Uterus (tissue), 2 donors: ENCODE measurements around the gene CXCL8.

Source experiments
- POLR2A ChIP-seq, 2 donors: fragments of 450-650 bp; IDR thresholded peaks; one replicate each; pipeline ENCODE4 v1.6.1; 2016; ENCODE audit warnings: antibody characterized with exemption in 2 of 2, mild to moderate bottlenecking in 1 of 2, moderate library complexity in 1 of 2
- TF ChIP-seq, protein P1 (sequence below), 4 experiments: fragments of 200-600 bp in 2 of 4; fragments of 450-650 bp in 2 of 4; sonication (generic) in 2 of 4; IDR thresholded peaks; one replicate each; pipeline ENCODE4 v1.5.1; 2016 to 2019; ENCODE audit warnings: antibody characterized with exemption in 4 of 4, mild to moderate bottlenecking in 2 of 4, moderate library complexity in 1 of 4

DNA sequence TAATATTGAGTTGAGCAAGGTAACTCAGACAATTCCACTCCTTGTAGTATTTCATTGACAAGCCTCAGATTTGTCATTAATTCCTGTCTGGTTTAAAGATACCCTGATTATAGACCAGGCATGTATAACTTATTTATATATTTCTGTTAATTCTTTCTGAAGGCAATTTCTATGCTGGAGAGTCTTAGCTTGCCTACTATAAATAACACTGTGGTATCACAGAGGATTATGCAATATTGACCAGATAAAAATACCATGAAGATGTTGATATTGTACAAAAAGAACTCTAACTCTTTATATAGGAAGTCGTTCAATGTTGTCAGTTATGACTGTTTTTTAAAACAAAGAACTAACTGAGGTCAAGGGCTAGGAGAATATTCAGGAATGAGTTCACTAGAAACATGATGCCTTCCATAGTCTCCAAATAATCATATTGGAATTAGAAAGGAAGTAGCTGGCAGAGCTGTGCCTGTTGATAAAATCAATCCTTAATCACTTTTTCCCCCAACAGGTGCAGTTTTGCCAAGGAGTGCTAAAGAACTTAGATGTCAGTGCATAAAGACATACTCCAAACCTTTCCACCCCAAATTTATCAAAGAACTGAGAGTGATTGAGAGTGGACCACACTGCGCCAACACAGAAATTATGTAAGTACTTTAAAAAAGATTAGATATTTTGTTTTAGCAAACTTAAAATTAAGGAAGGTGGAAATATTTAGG is 821 bp downstream of the CXCL8 start:
- TF ChIP-seq, protein P1, sequence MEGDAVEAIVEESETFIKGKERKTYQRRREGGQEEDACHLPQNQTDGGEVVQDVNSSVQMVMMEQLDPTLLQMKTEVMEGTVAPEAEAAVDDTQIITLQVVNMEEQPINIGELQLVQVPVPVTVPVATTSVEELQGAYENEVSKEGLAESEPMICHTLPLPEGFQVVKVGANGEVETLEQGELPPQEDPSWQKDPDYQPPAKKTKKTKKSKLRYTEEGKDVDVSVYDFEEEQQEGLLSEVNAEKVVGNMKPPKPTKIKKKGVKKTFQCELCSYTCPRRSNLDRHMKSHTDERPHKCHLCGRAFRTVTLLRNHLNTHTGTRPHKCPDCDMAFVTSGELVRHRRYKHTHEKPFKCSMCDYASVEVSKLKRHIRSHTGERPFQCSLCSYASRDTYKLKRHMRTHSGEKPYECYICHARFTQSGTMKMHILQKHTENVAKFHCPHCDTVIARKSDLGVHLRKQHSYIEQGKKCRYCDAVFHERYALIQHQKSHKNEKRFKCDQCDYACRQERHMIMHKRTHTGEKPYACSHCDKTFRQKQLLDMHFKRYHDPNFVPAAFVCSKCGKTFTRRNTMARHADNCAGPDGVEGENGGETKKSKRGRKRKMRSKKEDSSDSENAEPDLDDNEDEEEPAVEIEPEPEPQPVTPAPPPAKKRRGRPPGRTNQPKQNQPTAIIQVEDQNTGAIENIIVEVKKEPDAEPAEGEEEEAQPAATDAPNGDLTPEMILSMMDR (IDR thresholded peaks at IDR 0.05), result no peak
- no peak for TF ChIP-seq POLR2A (IDR thresholded peaks at IDR 0.05)
